ENCODE measurements around the gene RHBDF1.
A peak's percentile ranks its signal among the peaks of the same experiment; 100 is the strongest.

The RHBDF1 gene

DNA sequence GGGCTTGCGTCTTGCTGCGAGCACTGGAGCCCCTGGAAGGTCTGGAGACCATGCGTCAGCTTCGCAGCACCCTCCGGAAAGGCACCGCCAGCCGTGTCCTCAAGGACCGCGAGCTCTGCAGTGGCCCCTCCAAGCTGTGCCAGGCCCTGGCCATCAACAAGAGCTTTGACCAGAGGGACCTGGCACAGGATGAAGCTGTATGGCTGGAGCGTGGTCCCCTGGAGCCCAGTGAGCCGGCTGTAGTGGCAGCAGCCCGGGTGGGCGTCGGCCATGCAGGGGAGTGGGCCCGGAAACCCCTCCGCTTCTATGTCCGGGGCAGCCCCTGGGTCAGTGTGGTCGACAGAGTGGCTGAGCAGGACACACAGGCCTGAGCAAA lies 13.0 kb upstream of the RHBDF1 start:
- DNase-seq: no peak
- H3K79me2 ChIP-seq (ENCODE audit: low read length): no peaks in the 10 kb centered on the region
- H3K4me3 ChIP-seq (ENCODE audit: low read length): no peak overlapping the region
- TF ChIP-seq, protein P1, sequence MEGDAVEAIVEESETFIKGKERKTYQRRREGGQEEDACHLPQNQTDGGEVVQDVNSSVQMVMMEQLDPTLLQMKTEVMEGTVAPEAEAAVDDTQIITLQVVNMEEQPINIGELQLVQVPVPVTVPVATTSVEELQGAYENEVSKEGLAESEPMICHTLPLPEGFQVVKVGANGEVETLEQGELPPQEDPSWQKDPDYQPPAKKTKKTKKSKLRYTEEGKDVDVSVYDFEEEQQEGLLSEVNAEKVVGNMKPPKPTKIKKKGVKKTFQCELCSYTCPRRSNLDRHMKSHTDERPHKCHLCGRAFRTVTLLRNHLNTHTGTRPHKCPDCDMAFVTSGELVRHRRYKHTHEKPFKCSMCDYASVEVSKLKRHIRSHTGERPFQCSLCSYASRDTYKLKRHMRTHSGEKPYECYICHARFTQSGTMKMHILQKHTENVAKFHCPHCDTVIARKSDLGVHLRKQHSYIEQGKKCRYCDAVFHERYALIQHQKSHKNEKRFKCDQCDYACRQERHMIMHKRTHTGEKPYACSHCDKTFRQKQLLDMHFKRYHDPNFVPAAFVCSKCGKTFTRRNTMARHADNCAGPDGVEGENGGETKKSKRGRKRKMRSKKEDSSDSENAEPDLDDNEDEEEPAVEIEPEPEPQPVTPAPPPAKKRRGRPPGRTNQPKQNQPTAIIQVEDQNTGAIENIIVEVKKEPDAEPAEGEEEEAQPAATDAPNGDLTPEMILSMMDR (IDR thresholded peaks at IDR 0.05; ENCODE audit: low read length): no peak
- TF ChIP-seq EZH2phosphoT487 (IDR thresholded peaks at IDR 0.05; ENCODE audit: low read length): no peak
- TF ChIP-seq EZH2 (optimal IDR thresholded peaks at IDR 0.05; ENCODE audit: low read depth, low read length): no peak
- H3K4me2 ChIP-seq (ENCODE audit: low read depth, low read length): peak overlapping the region; percentile 8; the same call in 1 of the 2 replicates
- H2AFZ ChIP-seq (ENCODE audit: low read length): no peak overlapping the region
- H3K9me3 ChIP-seq (replicated peaks; ENCODE audit: insufficient read depth, low read length): no peaks in the 10 kb centered on the region
- peaks cover 4% of the 10 kb centered on the region; the same call in 1 of the 2 replicates for H3F3A ChIP-seq (ENCODE audit: insufficient read depth, low read length)
- no peaks in the 10 kb centered on the region for H3K9me2 ChIP-seq (replicated peaks; ENCODE audit: insufficient read depth, low read length)
- H3K27ac ChIP-seq (ENCODE audit: low read length): peak overlapping the region; percentile 67; the same call in 1 of the 2 replicates
- no peaks in the 10 kb centered on the region for H4K20me1 ChIP-seq (ENCODE audit: insufficient read depth, low read length)
- peak overlapping the region; percentile 9; the same call in 1 of the 2 replicates for H3K9ac ChIP-seq (ENCODE audit: low read length)
- no peaks in the 10 kb centered on the region for H3K36me3 ChIP-seq (replicated peaks; ENCODE audit: insufficient read depth, low read length)
- peaks cover 23% of the 10 kb centered on the region for H3K4me1 ChIP-seq (ENCODE audit: low read length)
- H3K27me3 ChIP-seq (replicated peaks; ENCODE audit: insufficient read depth, low read length): no peaks in the 10 kb centered on the region

DNA sequence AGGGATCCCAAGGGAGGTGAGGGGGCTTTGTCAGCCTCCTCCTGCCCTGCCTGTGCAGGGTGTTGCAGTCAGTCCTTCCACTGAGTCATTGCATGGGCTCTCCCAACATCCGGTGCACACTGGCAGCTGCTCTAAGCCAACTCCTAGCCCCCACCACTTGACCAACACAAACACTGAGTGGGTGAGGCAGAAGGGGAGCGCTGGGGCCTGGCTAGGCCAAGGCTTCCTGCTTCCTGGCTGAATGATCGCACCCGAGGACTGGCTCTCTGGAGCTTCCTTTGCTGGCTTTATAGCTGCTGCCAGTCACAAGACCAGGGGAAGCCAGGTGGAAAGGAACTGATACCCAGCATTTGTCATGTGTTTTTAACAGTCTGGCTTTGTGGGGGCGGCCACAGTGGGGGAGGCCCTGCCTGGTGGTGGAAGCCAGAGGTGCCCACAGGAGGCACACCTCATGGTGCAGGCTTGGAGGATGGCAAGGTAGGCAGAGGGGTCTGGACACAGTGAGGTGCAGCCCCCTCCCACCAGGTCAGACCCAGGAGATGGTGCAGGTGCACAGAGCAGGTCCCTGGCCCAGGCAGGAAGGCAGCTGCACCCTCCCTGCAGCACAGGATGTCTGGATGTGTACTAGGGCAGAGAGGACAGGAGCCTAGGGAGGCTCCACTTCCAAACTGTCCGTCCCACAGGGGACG lies 12.4 kb upstream of the RHBDF1 start:
- Histone ChIP-seq H3K36me3 (replicated peaks; ENCODE audit: insufficient read depth, low read length) (no peaks in the 10 kb centered on the region), H2AFZ (ENCODE audit: low read length) (no peak overlapping the region), H3K4me1 (ENCODE audit: low read length) (peaks cover 23% of the 10 kb centered on the region), H3K9me3 (replicated peaks; ENCODE audit: insufficient read depth, low read length) (no peaks in the 10 kb centered on the region), H3K9ac (ENCODE audit: low read length) (peak overlapping the region; percentile 10; the same call in 1 of the 2 replicates), H3F3A (ENCODE audit: insufficient read depth, low read length) (peaks cover 4% of the 10 kb centered on the region; the same call in 1 of the 2 replicates), H3K79me2 (ENCODE audit: low read length) (no peaks in the 10 kb centered on the region), H3K27ac (ENCODE audit: low read length) (peak overlapping the region; percentile 67; the same call in 1 of the 2 replicates), H3K9me2 (replicated peaks; ENCODE audit: insufficient read depth, low read length) (no peaks in the 10 kb centered on the region), H3K27me3 (replicated peaks; ENCODE audit: insufficient read depth, low read length) (no peaks in the 10 kb centered on the region), H3K4me2 (ENCODE audit: low read depth, low read length) (peak overlapping the region; percentile 8; the same call in 1 of the 2 replicates), H4K20me1 (ENCODE audit: insufficient read depth, low read length) (no peaks in the 10 kb centered on the region), H3K4me3 (ENCODE audit: low read length) (no peak overlapping the region)
- peak; percentile 26 for DNase-seq
- TF ChIP-seq EZH2phosphoT487 (IDR thresholded peaks at IDR 0.05; ENCODE audit: low read length): no peak
- no peak for TF ChIP-seq EZH2 (optimal IDR thresholded peaks at IDR 0.05; ENCODE audit: low read depth, low read length)
- TF ChIP-seq, protein P1 (IDR thresholded peaks at IDR 0.05; ENCODE audit: low read length): no peak

DNA sequence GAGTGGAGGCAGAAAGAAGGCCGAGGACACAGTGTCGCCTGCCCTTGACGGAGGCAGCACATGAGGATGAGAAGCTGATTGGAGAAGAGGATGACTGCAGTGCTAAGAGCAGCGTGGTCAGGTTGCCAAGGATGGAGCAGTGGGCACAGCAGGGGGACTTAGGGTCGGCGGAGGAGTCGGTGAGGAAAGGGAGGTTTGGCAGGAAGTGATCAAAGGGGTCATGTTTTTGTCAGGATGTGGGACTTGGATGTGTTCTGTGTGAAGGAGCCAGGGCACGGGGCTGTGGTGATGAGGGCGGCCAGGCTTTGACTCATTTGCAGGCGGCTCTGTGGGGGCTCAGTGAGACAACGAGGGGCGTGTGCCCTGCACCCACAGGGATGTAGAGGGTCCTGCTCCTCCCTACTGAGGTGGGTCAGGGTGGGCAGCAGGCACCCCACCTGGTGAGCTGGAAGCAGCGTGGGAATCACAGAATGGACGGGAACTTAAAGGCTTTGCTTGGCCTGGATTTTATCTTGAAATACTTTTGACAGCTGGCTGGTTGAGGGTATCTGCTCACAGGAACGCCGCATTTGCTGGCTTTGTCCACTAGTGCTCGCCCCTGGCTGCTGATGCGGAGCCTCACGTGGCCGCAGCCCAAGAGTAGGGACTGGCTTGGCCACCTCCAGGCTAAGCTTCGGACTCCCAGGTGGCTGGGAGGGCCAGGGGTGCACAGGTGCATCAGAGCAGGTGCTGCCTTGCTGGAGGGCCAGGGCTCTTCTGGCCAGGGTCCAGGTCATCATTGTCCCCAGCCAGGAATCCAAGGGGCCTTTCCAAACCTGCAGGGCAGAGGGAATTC lies 11.6 kb upstream of the RHBDF1 start:
- peaks cover 25% of the 10 kb centered on the region for H3K4me1 ChIP-seq (ENCODE audit: low read length)
- H4K20me1 ChIP-seq (ENCODE audit: insufficient read depth, low read length): no peaks in the 10 kb centered on the region
- no peak overlapping the region for H2AFZ ChIP-seq (ENCODE audit: low read length)
- H3K79me2 ChIP-seq (ENCODE audit: low read length): peaks cover 3% of the 10 kb centered on the region
- no peak overlapping the region for H3K4me3 ChIP-seq (ENCODE audit: low read length)
- H3K4me2 ChIP-seq (ENCODE audit: low read depth, low read length): peak overlapping the region; percentile 8; the same call in 1 of the 2 replicates
- no peaks in the 10 kb centered on the region for H3K36me3 ChIP-seq (replicated peaks; ENCODE audit: insufficient read depth, low read length)
- no peak for DNase-seq
- no peaks in the 10 kb centered on the region for H3K9me3 ChIP-seq (replicated peaks; ENCODE audit: insufficient read depth, low read length)
- H3K9ac ChIP-seq (ENCODE audit: low read length): peak overlapping the region; percentile 10; the same call in 1 of the 2 replicates
- H3K27ac ChIP-seq (ENCODE audit: low read length): peak overlapping the region; percentile 67; the same call in 1 of the 2 replicates
- no peaks in the 10 kb centered on the region for H3K27me3 ChIP-seq (replicated peaks; ENCODE audit: insufficient read depth, low read length)
- peaks cover 4% of the 10 kb centered on the region; the same call in 1 of the 2 replicates for H3F3A ChIP-seq (ENCODE audit: insufficient read depth, low read length)
- TF ChIP-seq EZH2phosphoT487 (IDR thresholded peaks at IDR 0.05; ENCODE audit: low read length): no peak
- no peak for TF ChIP-seq EZH2 (optimal IDR thresholded peaks at IDR 0.05; ENCODE audit: low read depth, low read length)
- TF ChIP-seq, protein P1 (IDR thresholded peaks at IDR 0.05; ENCODE audit: low read length): no peak
- no peaks in the 10 kb centered on the region for H3K9me2 ChIP-seq (replicated peaks; ENCODE audit: insufficient read depth, low read length)
